ENCODE results near the gene SGSM2.

SGSM2 gene

DNA sequence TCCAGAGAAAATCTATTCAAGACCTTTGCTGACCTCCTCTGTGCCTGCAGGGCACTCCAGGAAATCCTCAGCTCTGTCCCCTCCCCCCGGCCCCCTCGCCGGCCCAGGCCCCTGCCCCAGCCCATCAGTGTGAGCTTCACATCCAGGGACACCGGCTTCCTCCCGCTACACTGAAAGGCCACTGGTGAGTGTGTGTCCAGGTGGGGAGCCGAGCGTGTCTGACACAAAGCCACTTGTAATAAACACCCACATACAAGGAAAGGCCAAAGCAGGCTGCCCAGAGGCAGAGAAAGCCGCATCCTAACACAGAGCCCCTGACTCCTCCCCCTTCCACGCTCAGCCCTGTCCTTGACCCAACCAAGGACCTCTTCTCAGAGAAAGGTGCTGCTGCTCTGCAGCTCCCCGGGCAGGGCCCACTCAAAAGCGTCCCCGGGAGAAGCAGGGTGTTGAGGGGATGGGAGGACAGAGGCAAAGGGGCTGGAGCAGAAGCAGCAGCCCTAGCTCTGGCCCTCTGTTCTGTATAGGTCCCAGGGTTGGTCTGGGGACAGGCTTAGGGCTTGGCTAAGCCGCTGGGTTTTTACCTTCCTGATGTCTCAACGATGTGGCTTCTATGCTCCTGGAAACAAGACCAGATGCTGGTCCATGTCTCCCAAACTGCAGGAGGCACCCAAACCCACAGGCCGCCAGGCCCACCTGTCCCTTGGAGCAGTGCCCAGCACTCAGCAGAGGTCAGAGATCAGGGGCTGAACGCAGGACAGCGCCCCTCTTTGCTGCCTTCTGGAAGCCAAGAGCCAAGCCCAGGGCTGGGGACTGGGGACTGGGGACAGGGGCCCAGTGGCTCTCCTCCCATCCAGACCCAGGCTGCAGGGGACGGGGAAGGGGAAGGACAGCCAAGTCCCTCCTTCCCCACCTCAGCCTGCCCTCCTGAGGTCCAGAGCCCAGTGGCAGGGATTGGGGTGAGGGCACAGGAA, 48.2 kb downstream of the SGSM2 start:
- ATAC-seq = no peak
- H3K9me3 Mint-ChIP-seq = no peaks in the 10 kb centered on the region
- H3K4me3 Mint-ChIP-seq = no peak overlapping the region
- H3K4me1 Mint-ChIP-seq = peaks cover 27% of the 10 kb centered on the region
- no peak overlapping the region for H3K27ac Mint-ChIP-seq
- no peaks in the 10 kb centered on the region for H3K27me3 Mint-ChIP-seq
- H3K36me3 Mint-ChIP-seq = peaks cover 14% of the 10 kb centered on the region

GRCh38 chr17:2386400-2387085, 49.2 kb downstream of the SGSM2 start:
- ATAC-seq = no peak
- Mint-ChIP-seq H3K9me3 (no peaks in the 10 kb centered on the region), H3K4me1 (peaks cover 35% of the 10 kb centered on the region), H3K27ac (no peak overlapping the region), H3K27me3 (no peaks in the 10 kb centered on the region), H3K36me3 (peaks cover 14% of the 10 kb centered on the region), H3K4me3 (no peak overlapping the region)

DNA sequence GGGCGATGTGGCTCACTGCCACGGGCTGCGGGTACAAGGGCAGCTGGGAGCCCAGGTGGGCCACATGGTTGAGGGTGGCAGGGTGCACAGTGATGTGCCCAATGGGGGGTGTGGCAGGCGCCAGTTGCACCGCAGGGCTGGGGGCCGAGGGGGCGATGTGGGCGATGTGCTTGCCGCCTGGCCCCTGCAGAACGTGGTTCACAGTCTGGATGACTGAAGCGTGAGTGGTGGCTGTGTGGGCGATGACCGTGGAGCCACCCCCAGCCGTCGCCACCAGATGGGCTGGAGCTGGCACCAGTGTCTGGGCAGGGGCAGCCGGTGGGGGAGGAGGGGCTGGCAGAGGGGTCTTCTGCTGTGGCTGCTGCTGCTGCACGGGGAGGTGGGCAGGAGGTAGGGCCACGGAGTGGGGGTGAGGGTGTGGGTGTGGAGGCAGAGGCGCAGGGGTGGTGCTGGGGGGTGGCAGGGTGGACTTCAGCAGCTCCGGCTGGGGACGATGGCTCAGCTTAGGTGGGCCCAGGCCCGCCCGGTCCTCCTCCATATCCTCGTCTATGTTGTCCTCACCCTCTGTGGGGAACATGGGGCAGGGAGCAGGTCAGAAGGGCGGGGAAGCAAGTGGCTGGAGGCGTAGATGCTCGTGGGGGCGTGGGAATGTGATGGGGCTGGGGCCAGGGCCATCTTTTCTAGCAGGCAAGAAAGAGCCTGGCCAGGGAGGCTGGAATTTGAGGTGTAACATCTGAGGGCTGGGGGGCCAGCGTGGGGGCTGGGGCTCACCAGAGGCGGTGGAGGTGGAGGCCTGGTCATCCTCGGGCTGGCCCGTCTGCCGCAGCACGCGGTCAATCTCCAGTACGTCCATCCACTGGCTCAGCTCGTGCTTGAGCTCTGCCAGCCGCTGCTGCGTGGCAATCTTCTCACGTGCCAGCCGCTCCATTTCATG, 50.1 kb downstream of the SGSM2 start:
- ATAC-seq = no peak
- Mint-ChIP-seq H3K4me1 (peaks cover 43% of the 10 kb centered on the region), H3K4me3 (no peak overlapping the region), H3K9me3 (no peaks in the 10 kb centered on the region), H3K27ac (no peak overlapping the region), H3K36me3 (peaks cover 21% of the 10 kb centered on the region), H3K27me3 (no peaks in the 10 kb centered on the region)

DNA sequence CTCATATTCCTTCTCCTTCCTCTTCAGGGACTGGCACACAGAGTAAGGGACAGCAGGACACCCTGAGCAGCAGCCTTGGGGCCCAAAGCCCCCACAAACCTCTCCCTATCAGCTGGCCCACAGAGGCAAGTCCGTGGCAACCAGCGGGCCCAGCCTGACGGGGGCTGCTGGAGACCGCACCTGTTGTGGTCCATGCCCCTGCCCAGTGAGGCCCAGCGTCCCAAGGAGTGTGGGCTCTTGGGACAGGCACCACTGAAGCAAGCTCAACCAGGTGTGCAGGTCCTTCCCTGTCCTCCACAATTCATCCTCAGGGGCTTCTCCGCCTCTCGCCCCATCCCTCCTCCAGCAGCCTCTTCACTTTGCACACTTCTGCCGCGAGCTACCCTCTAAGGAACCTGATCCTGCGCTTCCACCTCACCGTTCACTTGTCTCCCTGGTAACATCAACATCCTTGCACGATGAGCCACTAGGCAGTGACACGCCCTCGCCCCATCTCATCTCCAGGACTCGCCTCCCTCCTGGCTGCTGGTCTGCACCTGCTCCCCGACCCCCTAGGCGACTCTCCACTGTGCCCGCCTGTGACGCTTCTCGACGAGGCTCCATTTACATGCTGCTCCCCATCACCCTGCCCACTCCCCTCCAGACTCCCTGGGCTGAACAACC, 50.9 kb downstream of the SGSM2 start:
- ATAC-seq = no peak
- H3K4me1 Mint-ChIP-seq = peaks cover 46% of the 10 kb centered on the region
- H3K4me3 Mint-ChIP-seq = no peak overlapping the region
- no peaks in the 10 kb centered on the region for H3K27me3 Mint-ChIP-seq
- H3K9me3 Mint-ChIP-seq = no peaks in the 10 kb centered on the region
- peak overlapping the region; percentile 40 for H3K27ac Mint-ChIP-seq
- peaks cover 21% of the 10 kb centered on the region for H3K36me3 Mint-ChIP-seq

DNA sequence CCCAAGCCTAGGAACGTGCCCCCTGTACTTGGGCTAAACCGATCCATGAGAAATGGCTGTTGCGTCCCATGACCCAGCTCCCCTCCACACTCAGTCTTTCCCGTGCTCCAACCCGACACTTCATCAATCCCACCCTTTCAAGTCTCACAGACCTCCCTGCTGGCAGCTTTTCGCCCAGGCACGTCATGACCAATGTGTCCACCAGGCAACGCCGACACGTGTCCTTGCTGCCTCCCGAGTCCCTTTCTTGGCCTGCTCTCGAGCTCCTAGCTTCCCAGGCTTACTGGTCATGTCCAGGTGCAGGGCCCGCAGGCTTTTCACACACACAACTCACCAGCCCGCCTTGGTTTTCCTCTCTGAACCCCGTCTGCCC, 51.4 kb downstream of the SGSM2 start:
- H3K36me3 Mint-ChIP-seq = peaks cover 21% of the 10 kb centered on the region
- H3K4me1 Mint-ChIP-seq = peaks cover 41% of the 10 kb centered on the region
- no peaks in the 10 kb centered on the region for H3K27me3 Mint-ChIP-seq
- ATAC-seq = no peak
- no peaks in the 10 kb centered on the region for H3K9me3 Mint-ChIP-seq
- H3K27ac Mint-ChIP-seq = peak overlapping the region; percentile 40
- H3K4me3 Mint-ChIP-seq = no peak overlapping the region

GRCh38 chr17:2390199-2390836, 53.0 kb downstream of the SGSM2 start:
- Mint-ChIP-seq H3K4me1 (peaks cover 52% of the 10 kb centered on the region), H3K27ac (peak overlapping the region; percentile 98), H3K36me3 (peaks cover 21% of the 10 kb centered on the region), H3K9me3 (no peaks in the 10 kb centered on the region), H3K4me3 (no peak overlapping the region), H3K27me3 (no peaks in the 10 kb centered on the region)
- ATAC-seq = no peak

DNA sequence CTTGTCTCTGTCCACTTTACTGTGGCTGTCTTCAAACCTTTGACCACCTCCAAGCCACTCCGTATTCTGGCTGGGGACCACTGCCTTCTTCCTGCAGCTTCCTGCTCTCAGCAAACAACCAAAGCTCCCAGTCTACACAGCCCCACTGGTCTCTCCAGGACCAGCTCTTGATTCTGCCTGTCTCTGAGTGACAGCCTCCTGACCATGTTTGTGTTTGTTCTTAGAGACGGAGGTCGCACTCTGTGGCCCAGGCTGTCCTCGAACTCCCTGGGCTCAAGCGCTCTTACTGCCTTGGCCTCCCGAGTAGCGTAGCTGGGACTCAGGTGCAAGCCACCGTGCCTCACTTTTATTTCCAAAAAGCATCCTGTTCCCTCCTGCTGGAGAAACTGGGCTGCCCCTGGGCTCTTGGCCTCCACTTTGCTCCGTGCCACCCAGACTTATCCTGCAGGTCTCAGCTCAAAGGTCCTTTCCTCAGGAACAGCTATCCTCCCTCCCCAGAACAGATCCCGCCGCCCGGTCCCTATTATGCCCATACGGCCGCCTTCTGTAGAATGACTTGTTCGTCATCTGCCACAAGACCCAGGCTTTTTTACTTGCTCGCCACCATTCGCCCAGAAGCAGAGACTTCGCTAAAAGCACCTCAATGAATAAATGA, 54.4 kb downstream of the SGSM2 start:
- H3K27me3 Mint-ChIP-seq = no peaks in the 10 kb centered on the region
- no peaks in the 10 kb centered on the region for H3K9me3 Mint-ChIP-seq
- H3K36me3 Mint-ChIP-seq = peaks cover 19% of the 10 kb centered on the region
- H3K4me3 Mint-ChIP-seq = peak overlapping the region; percentile 95
- peak overlapping the region; percentile 98 for H3K27ac Mint-ChIP-seq
- ATAC-seq = no peak
- H3K4me1 Mint-ChIP-seq = peaks cover 66% of the 10 kb centered on the region

- Mint-ChIP-seq H3K36me3 (peaks cover 14% of the 10 kb centered on the region), H3K9me3 (no peaks in the 10 kb centered on the region), H3K4me3 (peak overlapping the region; percentile 95), H3K27me3 (no peaks in the 10 kb centered on the region), H3K4me1 (peaks cover 74% of the 10 kb centered on the region), H3K27ac (peak overlapping the region; percentile 98)
- peak; percentile 83 for ATAC-seq
Observed at GRCh38 chr17:2392252-2393173, 55.2 kb downstream of the SGSM2 start.

- H3K9me3 Mint-ChIP-seq = no peaks in the 10 kb centered on the region
- peaks cover 75% of the 10 kb centered on the region for H3K4me1 Mint-ChIP-seq
- peak; percentile 70 for ATAC-seq
- no peaks in the 10 kb centered on the region for H3K27me3 Mint-ChIP-seq
- H3K36me3 Mint-ChIP-seq = peaks cover 7% of the 10 kb centered on the region
- H3K4me3 Mint-ChIP-seq = peak overlapping the region; percentile 95
- peak overlapping the region; percentile 98 for H3K27ac Mint-ChIP-seq
Observed at GRCh38 chr17:2393174-2393953, 56.1 kb downstream of the SGSM2 start.

DNA sequence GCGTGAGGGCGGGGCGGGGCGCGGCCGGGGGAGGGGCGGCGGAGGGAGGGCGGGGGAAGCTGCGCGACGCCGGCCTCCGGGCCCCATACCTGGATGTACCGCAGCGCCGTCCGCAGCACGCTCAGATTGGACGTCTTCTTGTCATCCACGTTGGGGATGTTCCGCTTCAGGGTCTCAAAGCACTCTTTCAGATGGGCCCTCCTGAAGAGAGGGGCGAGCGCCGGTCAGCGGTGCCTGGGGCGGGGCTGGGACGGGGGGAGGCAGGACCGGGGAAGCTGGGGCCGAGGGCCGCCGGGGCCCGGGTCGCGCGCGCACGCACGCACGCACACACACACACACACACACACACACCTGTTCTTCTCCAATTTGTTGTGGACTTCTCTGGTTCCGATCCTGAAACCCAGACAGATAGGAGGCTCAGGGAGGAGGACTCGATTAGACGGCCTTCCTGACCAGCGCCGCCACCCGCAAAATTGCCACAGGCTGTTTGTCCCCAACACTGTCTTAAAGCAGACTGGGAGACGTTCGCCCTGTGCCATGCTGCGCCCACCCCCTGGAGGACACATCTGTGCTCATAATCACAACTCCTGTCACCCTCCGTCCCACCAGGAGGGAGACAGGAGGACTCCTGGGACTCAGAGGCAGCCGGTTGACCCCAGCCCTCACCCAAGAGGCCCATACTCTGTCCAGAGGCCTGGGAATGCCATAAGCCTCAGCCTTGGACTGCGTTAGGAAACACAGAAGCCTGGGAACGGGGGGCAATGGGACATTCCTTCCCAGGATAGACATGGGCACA, 56.9 kb downstream of the SGSM2 start:
- H3K4me1 Mint-ChIP-seq = peaks cover 77% of the 10 kb centered on the region
- H3K27ac Mint-ChIP-seq = peak overlapping the region; percentile 79
- H3K36me3 Mint-ChIP-seq = peaks cover 7% of the 10 kb centered on the region

GRCh38 chr17:2394775-2395201, 57.5 kb downstream of the SGSM2 start:
- Mint-ChIP-seq H3K27me3 (no peaks in the 10 kb centered on the region), H3K36me3 (peaks cover 7% of the 10 kb centered on the region), H3K27ac (peak overlapping the region; percentile 79), H3K9me3 (no peaks in the 10 kb centered on the region), H3K4me1 (peaks cover 78% of the 10 kb centered on the region), H3K4me3 (peak overlapping the region; percentile 62)
- no peak for ATAC-seq

More for the DNA sequence above, 56.9 kb downstream of the SGSM2 start:
- H3K4me3 Mint-ChIP-seq = peak overlapping the region; percentile 95
- no peak for ATAC-seq
- no peaks in the 10 kb centered on the region for H3K27me3 Mint-ChIP-seq
- H3K9me3 Mint-ChIP-seq = no peaks in the 10 kb centered on the region
